ENCODE measurements around the gene ADAT1.

ADAT1 gene

GRCh38 chr16:75566040-75566757 is 56.9 kb downstream of the ADAT1 start, which contains the start of gene GABARAPL2:
TSS of gene GABARAPL2 (plus strand) at chr16:75566379. CDS start at chr16:75566487, 108 bp downstream.
- H3K27ac ChIP-seq (ENCODE audit: low read depth, low read length): peak within 1 kb of the TSS; percentile 39
- peak within 1 kb of the TSS; percentile 84 to 97 (median 95) for H3K4me3 ChIP-seq (ENCODE audit: low read depth in 1 of 5, low read length in 5 of 5)
- peaks cover 0 to 46% (median 31%) of the 10 kb centered on the region in 5 donors for H3K4me1 ChIP-seq (ENCODE audit: control insufficient read depth in 5 of 5, insufficient read depth in 5 of 5, low read length in 5 of 5)
- no peaks in the 10 kb centered on the region for H3K9me3 ChIP-seq (ENCODE audit: control insufficient read depth in 5 of 5, low read length in 5 of 5)
- peak within 1 kb of the TSS; percentile 50 to 93 (median 88) for H3K9ac ChIP-seq (ENCODE audit: low read length in 5 of 5)
- H3K27me3 ChIP-seq (ENCODE audit: control insufficient read depth in 5 of 5, insufficient read depth in 4 of 5, low read length in 5 of 5): no peaks in the 10 kb centered on the region
- H3K36me3 ChIP-seq (ENCODE audit: control insufficient read depth in 5 of 5, insufficient read depth in 5 of 5, low read length in 5 of 5): peaks cover 4 to 35% (median 27%) of the 10 kb centered on the region in 5 donors

- H3K4me3 ChIP-seq (ENCODE audit: low read depth in 1 of 5, low read length in 5 of 5): peak overlapping the region; percentile 84 to 97 (median 95)
- peaks cover 3 to 29% (median 22%) of the 10 kb centered on the region in 5 donors for H3K36me3 ChIP-seq (ENCODE audit: control insufficient read depth in 5 of 5, insufficient read depth in 5 of 5, low read length in 5 of 5)
- peaks cover 0 to 43% (median 30%) of the 10 kb centered on the region in 5 donors for H3K4me1 ChIP-seq (ENCODE audit: control insufficient read depth in 5 of 5, insufficient read depth in 5 of 5, low read length in 5 of 5)
- H3K9me3 ChIP-seq (ENCODE audit: control insufficient read depth in 5 of 5, low read length in 5 of 5): no peaks in the 10 kb centered on the region
- peak overlapping the region; percentile 39 for H3K27ac ChIP-seq (ENCODE audit: low read depth, low read length)
- H3K9ac ChIP-seq (ENCODE audit: low read length in 5 of 5): peak overlapping the region in 4 of 5 donors; percentile 81 to 93 (median 90)
- H3K27me3 ChIP-seq (ENCODE audit: control insufficient read depth in 5 of 5, insufficient read depth in 4 of 5, low read length in 5 of 5): no peaks in the 10 kb centered on the region
Observed at GRCh38 chr16:75565640-75566039, 57.4 kb downstream of the ADAT1 start.

- Histone ChIP-seq H3K27ac (ENCODE audit: low read depth, low read length) (no peak overlapping the region), H3K4me3 (ENCODE audit: low read depth in 1 of 5, low read length in 5 of 5) (no peak overlapping the region)
Observed at GRCh38 chr16:75559564-75560372, 63.3 kb downstream of the ADAT1 start.

GRCh38 chr16:75558846-75559401 is 64.2 kb downstream of the ADAT1 start:
- Histone ChIP-seq H3K27ac (ENCODE audit: low read depth, low read length) (no peak overlapping the region), H3K4me1 (ENCODE audit: control insufficient read depth in 5 of 5, insufficient read depth in 5 of 5, low read length in 5 of 5) (peaks cover 0 to 20% (median 19%) of the 10 kb centered on the region in 5 donors), H3K9me3 (ENCODE audit: control insufficient read depth in 5 of 5, low read length in 5 of 5) (no peaks in the 10 kb centered on the region), H3K36me3 (ENCODE audit: control insufficient read depth in 5 of 5, insufficient read depth in 5 of 5, low read length in 5 of 5) (no peaks in the 10 kb centered on the region), H3K9ac (ENCODE audit: low read length in 5 of 5) (no peak overlapping the region), H3K4me3 (ENCODE audit: low read depth in 1 of 5, low read length in 5 of 5) (no peak overlapping the region), H3K27me3 (ENCODE audit: control insufficient read depth in 5 of 5, insufficient read depth in 4 of 5, low read length in 5 of 5) (no peaks in the 10 kb centered on the region)

More at GRCh38 chr16:75559564-75560372, 63.3 kb downstream of the ADAT1 start:
- H3K9me3 ChIP-seq (ENCODE audit: control insufficient read depth in 5 of 5, low read length in 5 of 5): no peaks in the 10 kb centered on the region
- no peak overlapping the region for H3K9ac ChIP-seq (ENCODE audit: low read length in 5 of 5)
- peaks cover 0 to 18% (median 18%) of the 10 kb centered on the region in 5 donors for H3K4me1 ChIP-seq (ENCODE audit: control insufficient read depth in 5 of 5, insufficient read depth in 5 of 5, low read length in 5 of 5)
- no peaks in the 10 kb centered on the region for H3K36me3 ChIP-seq (ENCODE audit: control insufficient read depth in 5 of 5, insufficient read depth in 5 of 5, low read length in 5 of 5)
- H3K27me3 ChIP-seq (ENCODE audit: control insufficient read depth in 5 of 5, insufficient read depth in 4 of 5, low read length in 5 of 5): no peaks in the 10 kb centered on the region

GRCh38 chr16:75556431-75556950 is 66.6 kb downstream of the ADAT1 start:
- Histone ChIP-seq H3K9me3 (ENCODE audit: control insufficient read depth in 5 of 5, low read length in 5 of 5) (no peaks in the 10 kb centered on the region), H3K4me3 (ENCODE audit: low read depth in 1 of 5, low read length in 5 of 5) (peak overlapping the region; percentile 61 to 81 (median 78)), H3K36me3 (ENCODE audit: control insufficient read depth in 5 of 5, insufficient read depth in 5 of 5, low read length in 5 of 5) (no peaks in the 10 kb centered on the region), H3K9ac (ENCODE audit: low read length in 5 of 5) (peak overlapping the region in 2 of 5 donors; percentile 21 to 46), H3K4me1 (ENCODE audit: control insufficient read depth in 5 of 5, insufficient read depth in 5 of 5, low read length in 5 of 5) (peaks cover 0 to 20% (median 19%) of the 10 kb centered on the region in 5 donors), H3K27me3 (ENCODE audit: control insufficient read depth in 5 of 5, insufficient read depth in 4 of 5, low read length in 5 of 5) (no peaks in the 10 kb centered on the region), H3K27ac (ENCODE audit: low read depth, low read length) (peak overlapping the region; percentile 57)

- H3K4me1 ChIP-seq (ENCODE audit: control insufficient read depth in 5 of 5, insufficient read depth in 5 of 5, low read length in 5 of 5): peaks cover 0 to 20% (median 19%) of the 10 kb centered on the region in 5 donors
- peak within 1 kb of the TSS in 4 of 5 donors; percentile 46 to 77 (median 64) for H3K9ac ChIP-seq (ENCODE audit: low read length in 5 of 5)
- H3K4me3 ChIP-seq (ENCODE audit: low read depth in 1 of 5, low read length in 5 of 5): peak within 1 kb of the TSS; percentile 77 to 81 (median 80)
- H3K27ac ChIP-seq (ENCODE audit: low read depth, low read length): peak within 1 kb of the TSS; percentile 57
- H3K27me3 ChIP-seq (ENCODE audit: control insufficient read depth in 5 of 5, insufficient read depth in 4 of 5, low read length in 5 of 5): no peaks in the 10 kb centered on the region
- no peaks in the 10 kb centered on the region for H3K9me3 ChIP-seq (ENCODE audit: control insufficient read depth in 5 of 5, low read length in 5 of 5)
- H3K36me3 ChIP-seq (ENCODE audit: control insufficient read depth in 5 of 5, insufficient read depth in 5 of 5, low read length in 5 of 5): no peaks in the 10 kb centered on the region
Observed at GRCh38 chr16:75555707-75556430, 67.2 kb downstream of the ADAT1 start, which contains the start of gene TMEM231. TSS of gene TMEM231 (minus strand) at chr16:75556252. CDS start at chr16:75556209, 43 bp downstream.

- H3K27me3 ChIP-seq (ENCODE audit: control insufficient read depth in 5 of 5, insufficient read depth in 4 of 5, low read length in 5 of 5): no peaks in the 10 kb centered on the region
- H3K4me3 ChIP-seq (ENCODE audit: low read depth in 1 of 5, low read length in 5 of 5): peak overlapping the region; percentile 77 to 81 (median 80)
- no peaks in the 10 kb centered on the region for H3K36me3 ChIP-seq (ENCODE audit: control insufficient read depth in 5 of 5, insufficient read depth in 5 of 5, low read length in 5 of 5)
- H3K27ac ChIP-seq (ENCODE audit: low read depth, low read length): peak overlapping the region; percentile 57
- peak overlapping the region in 4 of 5 donors; percentile 32 to 77 (median 64) for H3K9ac ChIP-seq (ENCODE audit: low read length in 5 of 5)
- H3K4me1 ChIP-seq (ENCODE audit: control insufficient read depth in 5 of 5, insufficient read depth in 5 of 5, low read length in 5 of 5): peaks cover 2 to 20% (median 19%) of the 10 kb centered on the region in 5 donors
- no peaks in the 10 kb centered on the region for H3K9me3 ChIP-seq (ENCODE audit: control insufficient read depth in 5 of 5, low read length in 5 of 5)
Observed at GRCh38 chr16:75555213-75555706, 67.8 kb downstream of the ADAT1 start.

GRCh38 chr16:75552951-75553350 is 70.1 kb downstream of the ADAT1 start:
- no peaks in the 10 kb centered on the region for H3K9me3 ChIP-seq (ENCODE audit: control insufficient read depth in 5 of 5, low read length in 5 of 5)
- no peaks in the 10 kb centered on the region for H3K27me3 ChIP-seq (ENCODE audit: control insufficient read depth in 5 of 5, insufficient read depth in 4 of 5, low read length in 5 of 5)
- H3K27ac ChIP-seq (ENCODE audit: low read depth, low read length): peak overlapping the region; percentile 27
- no peak overlapping the region for H3K9ac ChIP-seq (ENCODE audit: low read length in 5 of 5)
- no peaks in the 10 kb centered on the region for H3K36me3 ChIP-seq (ENCODE audit: control insufficient read depth in 5 of 5, insufficient read depth in 5 of 5, low read length in 5 of 5)
- no peak overlapping the region for H3K4me3 ChIP-seq (ENCODE audit: low read depth in 1 of 5, low read length in 5 of 5)
- H3K4me1 ChIP-seq (ENCODE audit: control insufficient read depth in 5 of 5, insufficient read depth in 5 of 5, low read length in 5 of 5): peaks cover 3 to 26% (median 20%) of the 10 kb centered on the region in 5 donors

GRCh38 chr16:75550211-75550662 is 72.8 kb downstream of the ADAT1 start:
- no peaks in the 10 kb centered on the region for H3K27me3 ChIP-seq (ENCODE audit: control insufficient read depth in 5 of 5, insufficient read depth in 4 of 5, low read length in 5 of 5)
- H3K9me3 ChIP-seq (ENCODE audit: control insufficient read depth in 5 of 5, low read length in 5 of 5): no peaks in the 10 kb centered on the region
- peaks cover 3 to 14% (median 7%) of the 10 kb centered on the region in 5 donors for H3K4me1 ChIP-seq (ENCODE audit: control insufficient read depth in 5 of 5, insufficient read depth in 5 of 5, low read length in 5 of 5)
- peak overlapping the region; percentile 41 for H3K27ac ChIP-seq (ENCODE audit: low read depth, low read length)
- H3K4me3 ChIP-seq (ENCODE audit: low read depth in 1 of 5, low read length in 5 of 5): peak overlapping the region in 3 of 5 donors; percentile 12 to 27 (median 25)
- peak overlapping the region in 1 of 5 donors; percentile 24 for H3K9ac ChIP-seq (ENCODE audit: low read length in 5 of 5)
- H3K36me3 ChIP-seq (ENCODE audit: control insufficient read depth in 5 of 5, insufficient read depth in 5 of 5, low read length in 5 of 5): no peaks in the 10 kb centered on the region

Data from subcutaneous abdominal adipose tissue (tissue), 5 donors.